Panc1 (cell line): ENCODE measurements around the gene DCTN2.

ENCODE experiments used
- CTCF ChIP-seq: fragments of 450-650 bp; IDR thresholded peaks from 2 replicates; pipeline ENCODE4 v1.5.1; 2017; ENCODE audit warnings: mild to moderate bottlenecking
- POLR2AphosphoS5 ChIP-seq: IDR thresholded peaks from 2 replicates; pipeline ENCODE4 v1.6.1; 2012; ENCODE audit warnings: mild to moderate bottlenecking, low read depth, low read length, moderate library complexity
- REST ChIP-seq, 2 experiments: IDR thresholded peaks; 2 replicates each; pipeline ENCODE4 v1.6.1; 2011 to 2012; ENCODE audit warnings: low read depth in 2 of 2, control low read depth in 1 of 2, low read length in 1 of 2, mild to moderate bottlenecking in 1 of 2, moderate library complexity in 1 of 2; ENCODE audit not compliant: insufficient read depth in 1 of 2
- TCF7L2 ChIP-seq: IDR thresholded peaks from 2 replicates; pipeline ENCODE4 v1.6.1; 2011; ENCODE audit warnings: mild to moderate bottlenecking, low read depth, low read length, inconsistent platforms

GRCh38 chr12:57524814-57525614 lies 22.0 kb downstream of the DCTN2 start:
- TF ChIP-seq CTCF (no peak), REST (IDR thresholded peaks at IDR 0.05; ENCODE audit: insufficient read depth in 1 of 2, low read depth in 2 of 2, low read length in 1 of 2) (no peak), POLR2AphosphoS5 (no peak), TCF7L2 (no peak)
